GM12878 (cell line): ENCODE results near the gene HMCN1. TPM values are rescaled to one million over a fixed set of nuclear protein-coding genes. Genes with fewer than 3 reads are reported as not detected.

Experiments
- ATAC-seq: fragments of 200-7000 bp; cut with Tn5 transposase; 3 replicates; pipeline ENCODE4 v1.9.1; 2020; ENCODE audit warnings: mild to moderate bottlenecking, moderate library complexity
- BruUV-seq: library from RNA; stranded (reverse); fragments of 400-500 nt; replicated peaks from 2 replicates; lab custom pipeline; 2021; lab: Mats Ljungman, UMichigan
- CTCF ChIA-PET: fragments of 300-600 bp; sonication (Branson Sonifier 250); formaldehyde crosslinking; extraction: SDS; loops from one replicate; lab custom pipeline; 2021; ENCODE audit warnings: inconsistent platforms; lab: Yijun Ruan, JAX
- POLR2A ChIA-PET: fragments of 350-600 bp; formaldehyde crosslinking; extraction: SDS; loops from one replicate; lab custom pipeline; 2021; ENCODE audit warnings: inconsistent platforms; lab: Charles Lee
- RAD21 ChIA-PET: fragments of 300-600 bp; sonication (Branson Sonifier 250); formaldehyde crosslinking; loops from one replicate; lab custom pipeline; 2023; ENCODE audit warnings: antibody characterized with exemption; ENCODE audit not compliant: unreplicated experiment; lab: Charles Lee
- SMC1A ChIA-PET: fragments of 300-600 bp; sonication (Branson Sonifier 250); formaldehyde crosslinking; loops from one replicate; lab custom pipeline; 2023; ENCODE audit not compliant: unreplicated experiment, uncharacterized antibody; lab: Charles Lee
- DNase-seq: peaks from one replicate; pipeline ENCODE4 v3.0.0-alpha.2; 2011; ENCODE audit warnings: low read depth, low spot score
- FAIRE-seq: peaks from 3 replicates; lab custom pipeline; 2011; peaks lifted over from hg19 to GRCh38; lab: Jason Lieb, UNC
- H2AFZ ChIP-seq: 2 replicates; pipeline ENCODE4 v1.6.0; 2011; ENCODE audit warnings: low read depth, low read length, control low read depth; ENCODE audit not compliant: control insufficient read depth
- H3K27ac ChIP-seq: 2 replicates; pipeline ENCODE4 v1.5.1; 2011; ENCODE audit warnings: control low read depth; ENCODE audit not compliant: control insufficient read depth, insufficient read depth
- H3K27me3 ChIP-seq, 2 experiments: replicated peaks in 1 of 2; 2 replicates each; pipeline versions ENCODE4 v1.6.0 to v1.6.1; 2011; ENCODE audit warnings: low read length in 1 of 2; ENCODE audit not compliant: control insufficient read depth in 2 of 2, insufficient read depth in 2 of 2
- H3K36me3 ChIP-seq, 2 experiments: 2 replicates each; pipeline ENCODE4 v1.5.1; 2011; ENCODE audit warnings: low read length in 1 of 2; ENCODE audit not compliant: control insufficient read depth in 2 of 2, insufficient read depth in 2 of 2
- H3K4me1 ChIP-seq: 2 replicates; pipeline ENCODE4 v1.6.1; 2011; ENCODE audit warnings: mild to moderate bottlenecking, low read length, moderate library complexity, mixed read lengths; ENCODE audit not compliant: control insufficient read depth, insufficient read depth
- H3K4me2 ChIP-seq: 2 replicates; pipeline ENCODE4 v1.6.0; 2011; ENCODE audit warnings: control low read depth; ENCODE audit not compliant: control insufficient read depth, insufficient read depth
- H3K4me3 ChIP-seq: fragments of 200-600 bp; sonication (generic); 2 replicates; pipeline ENCODE4 v1.5.1; 2016
- H3K79me2 ChIP-seq: 2 replicates; pipeline ENCODE4 v1.6.0; 2011; ENCODE audit warnings: low read length; ENCODE audit not compliant: control insufficient read depth, insufficient read depth
- H3K9ac ChIP-seq: 2 replicates; pipeline ENCODE4 v1.8.0; 2011; ENCODE audit warnings: low read length, control low read depth, mixed read lengths; ENCODE audit not compliant: control insufficient read depth, insufficient read depth
- H3K9me3 ChIP-seq: replicated peaks from 3 replicates; pipeline ENCODE4 v1.5.1; 2011; ENCODE audit warnings: mild to moderate bottlenecking, low read length; ENCODE audit not compliant: control insufficient read depth, insufficient read depth
- H4K20me1 ChIP-seq: 2 replicates; pipeline ENCODE4 v1.6.0; 2011; ENCODE audit not compliant: control insufficient read depth, insufficient read depth
- ATF3 ChIP-seq: IDR thresholded peaks from 2 replicates; pipeline ENCODE4 v1.6.1; 2011; ENCODE audit warnings: low read depth, mild to moderate bottlenecking, low read length, moderate library complexity, borderline replicate concordance; ENCODE audit errors: extremely low read depth
- BRCA1 ChIP-seq: IDR thresholded peaks from 2 replicates; pipeline ENCODE4 v1.6.1; 2011; ENCODE audit warnings: low read depth, low read length, improper control_type of control experiment
- EGR1 ChIP-seq, 2 experiments: IDR thresholded peaks; 1 replicate in 1 of 2; 2 replicates in 1 of 2; pipeline ENCODE4 v1.6.1; 2011 to 2012; ENCODE audit warnings: low read depth in 2 of 2, low read length in 2 of 2, borderline replicate concordance in 1 of 2, mild to moderate bottlenecking in 1 of 2, moderate library complexity in 1 of 2
- FOXK2 ChIP-seq: fragments of 450-650 bp; IDR thresholded peaks from 2 replicates; pipeline ENCODE4 v1.6.1; 2017; ENCODE audit warnings: mild to moderate bottlenecking, moderate library complexity
- HDGF ChIP-seq: fragments of 450-650 bp; IDR thresholded peaks from 2 replicates; pipeline ENCODE4 v1.6.1; 2016; ENCODE audit warnings: antibody characterized with exemption
- IRF3 ChIP-seq: fragments of 450-650 bp; IDR thresholded peaks from 2 replicates; pipeline ENCODE4 v1.6.1; 2014; ENCODE audit warnings: mild to moderate bottlenecking
- LARP7 ChIP-seq: fragments of 450-650 bp; IDR thresholded peaks from 2 replicates; pipeline ENCODE4 v1.6.1; 2017; ENCODE audit warnings: mild to moderate bottlenecking
- MTA3 ChIP-seq: IDR thresholded peaks from 2 replicates; pipeline ENCODE4 v1.6.1; 2012; ENCODE audit warnings: low read length, inconsistent platforms, borderline replicate concordance
- NFYA ChIP-seq: IDR thresholded peaks from 2 replicates; pipeline ENCODE4 v1.6.1; 2011; ENCODE audit warnings: low read depth, mild to moderate bottlenecking, low read length, improper control_type of control experiment, borderline replicate concordance
- NR2C1 ChIP-seq: fragments of 450-650 bp; IDR thresholded peaks from 2 replicates; pipeline ENCODE4 v1.6.1; 2017; ENCODE audit warnings: antibody characterized with exemption, mild to moderate bottlenecking, moderate library complexity
- RFX5 ChIP-seq: IDR thresholded peaks from 2 replicates; pipeline ENCODE4 v1.6.1; 2011; ENCODE audit warnings: low read depth, low read length, improper control_type of control experiment
- SPI1 ChIP-seq: IDR thresholded peaks from 2 replicates; pipeline ENCODE4 v1.6.1; 2011; ENCODE audit warnings: low read depth, mild to moderate bottlenecking, low read length, moderate library complexity, borderline replicate concordance; ENCODE audit not compliant: insufficient read depth
- ZNF217 ChIP-seq: fragments of 450-650 bp; IDR thresholded peaks from 2 replicates; pipeline ENCODE4 v1.6.1; 2017; ENCODE audit warnings: antibody characterized with exemption, mild to moderate bottlenecking
- ZZZ3 ChIP-seq: IDR thresholded peaks from 2 replicates; pipeline ENCODE4 v1.6.1; 2011; ENCODE audit warnings: low read depth; ENCODE audit not compliant: control insufficient read depth, insufficient read length
- WGBS: methylation state at CpG from one replicate; pipeline ENCODE4 v1.1.6; 2016; ENCODE audit warnings: low lambda C conversion rate; ENCODE audit not compliant: insufficient replicate concordance, insufficient coverage; ENCODE audit errors: missing lambda C conversion rate; 5-methylcytosine and 5-hydroxymethylcytosine counted together
- in situ Hi-C: fragments of 300-500 bp; cut with MboI; formaldehyde crosslinking; loops from 9 replicates; pipeline ENCODE4 v1.14.3; 2018; ENCODE audit warnings: mixed read lengths
- intact Hi-C: fragments of 100-400 bp; cut with micrococcal nuclease; formaldehyde crosslinking; loops from one replicate; pipeline ENCODE4 v1.14.2; 2022; ENCODE audit not compliant: unreplicated experiment
- polyA plus RNA-seq, 11 experiments: library from polyadenylated mRNA; depleted of rRNA in 4 of 11; unstranded in 6 of 11; stranded (reverse) in 5 of 11; fragments of >200 nt; fragmentation: Nextera tagmentation in 4 of 11; fragmentation: Illumina TruSeq in 1 of 11; extraction: Ambion mirVana in 4 of 11; extraction: Trizol in 1 of 11; gene quantifications; 1 replicate in 1 of 11; 2 replicates in 10 of 11; pipeline versions ENCODE4 v1.2.1 to v1.2.3, GENCODE V29; 2011 to 2016; ENCODE audit warnings: inconsistent platforms in 2 of 11, missing spikeins in 2 of 11, low read depth in 1 of 11
- total RNA-seq, 4 experiments: library from RNA; depleted of rRNA in 3 of 4; stranded (reverse); fragments of >200 nt in 3 of 4; fragmentation: Illumina TruSeq in 1 of 4; extraction: Trizol in 1 of 4; gene quantifications; 2 replicates each; pipeline versions ENCODE4 v1.2.1 to v1.2.3, GENCODE V29; 2013 to 2021
- TF ChIP-seq, protein P1 (sequence below): IDR thresholded peaks from 2 replicates; pipeline ENCODE4 v1.6.1; 2011; ENCODE audit warnings: borderline replicate concordance, low read depth, mild to moderate bottlenecking, moderate library complexity, mixed read lengths, low read length; ENCODE audit not compliant: insufficient read depth; ENCODE audit errors: extremely low read length
- TF ChIP-seq, protein P2 (sequence below): fragments of 450-650 bp; IDR thresholded peaks from 2 replicates; pipeline ENCODE4 v1.6.1; 2016; ENCODE audit warnings: mild to moderate bottlenecking

HMCN1 gene
- total and polyA plus RNA-seq, 10 of the 15 experiments (the other 5 are each of a cell fraction or from before 2014, with no cell fraction given), result under 0.01 to 0.07 TPM; not detected in 8

GRCh38 chr1:186202776-186203175 lies 468.6 kb downstream of the HMCN1 start (continued):
- TF ChIP-seq EGR1 (IDR thresholded peaks at IDR 0.05; ENCODE audit: borderline replicate concordance in 1 of 2, low read depth in 2 of 2, low read length in 2 of 2), result no peak
- TF ChIP-seq SPI1, result no peak
- TF ChIP-seq MTA3, result no peak
- no peak for TF ChIP-seq LARP7
- TF ChIP-seq IRF3, result no peak
- TF ChIP-seq ATF3, result no peak
- TF ChIP-seq FOXK2, result no peak
- TF ChIP-seq BRCA1, result no peak

DNA sequence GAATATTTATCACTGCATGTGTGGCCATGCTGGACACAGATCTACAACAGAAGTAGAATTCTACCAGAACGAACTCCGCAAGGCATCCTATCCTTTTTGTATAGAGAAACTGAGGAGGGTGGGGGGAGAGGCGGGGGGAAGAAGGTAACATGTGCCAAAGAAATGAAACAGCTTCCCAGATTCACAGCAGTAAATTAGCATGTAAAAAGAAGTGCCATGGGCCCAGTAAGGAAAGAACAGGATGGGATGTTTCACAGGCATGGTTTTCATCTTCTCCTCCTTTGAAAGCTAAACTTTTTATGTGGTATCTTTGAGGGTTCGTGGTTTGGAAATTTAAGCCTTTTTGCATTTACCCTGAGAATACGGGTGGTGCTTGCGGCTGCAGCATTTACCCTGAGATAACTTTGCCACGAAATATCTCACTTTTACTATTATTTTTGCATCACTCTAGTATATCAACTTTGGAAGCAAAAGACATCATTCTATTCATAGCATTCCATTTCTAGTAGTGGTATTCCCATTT lies 471.9 kb downstream of the HMCN1 start:
- Histone ChIP-seq H3K4me3 (no peak overlapping the region), H2AFZ (no peak overlapping the region), H3K79me2 (no peaks in the 10 kb centered on the region), H3K9me3 (no peaks in the 10 kb centered on the region), H3K27ac (no peak overlapping the region), H3K36me3 (no peaks in the 10 kb centered on the region), H4K20me1 (no peaks in the 10 kb centered on the region), H3K4me2 (no peak overlapping the region), H3K27me3 (no peaks in the 10 kb centered on the region), H3K9ac (no peak overlapping the region), H3K4me1 (no peaks in the 10 kb centered on the region)
- ChIA-PET RAD21 (interaction anchor here (1.2 kb wide), 1 partner anchor 50 kb away, joined by 4 read pairs; no protein-coding TSS in a partner anchor), SMC1A (interaction anchor here (1.7 kb wide), 1 partner anchor 50 kb away, joined by 5 read pairs; no protein-coding TSS in a partner anchor), CTCF (interaction anchor here (1.0 kb wide), 1 partner anchor 51 kb away, joined by 3 read pairs; no protein-coding TSS in a partner anchor), POLR2A (interaction anchor here (0.5 kb wide), 1 partner anchor 102 kb away, joined by 3 read pairs; no protein-coding TSS in a partner anchor)
- ATAC-seq (no peak), DNase-seq (no peak), FAIRE-seq (no peak)
- intact Hi-C loops (no loop called here), in situ Hi-C loops (no loop called here)
- BruUV-seq, result no TSS peak
- WGBS, result 22% methylated on average over 7 of the region's 7 CpGs
- no peak for TF ChIP-seq LARP7
- no peak for TF ChIP-seq HDGF
- no peak for TF ChIP-seq ZNF217
- TF ChIP-seq NR2C1, result no peak
- TF ChIP-seq, protein P1, sequence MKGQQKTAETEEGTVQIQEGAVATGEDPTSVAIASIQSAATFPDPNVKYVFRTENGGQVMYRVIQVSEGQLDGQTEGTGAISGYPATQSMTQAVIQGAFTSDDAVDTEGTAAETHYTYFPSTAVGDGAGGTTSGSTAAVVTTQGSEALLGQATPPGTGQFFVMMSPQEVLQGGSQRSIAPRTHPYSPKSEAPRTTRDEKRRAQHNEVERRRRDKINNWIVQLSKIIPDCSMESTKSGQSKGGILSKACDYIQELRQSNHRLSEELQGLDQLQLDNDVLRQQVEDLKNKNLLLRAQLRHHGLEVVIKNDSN, result no peak
- no peak for TF ChIP-seq ZZZ3
- no peak for TF ChIP-seq NFYA
- TF ChIP-seq RFX5, result no peak
- TF ChIP-seq, protein P2, sequence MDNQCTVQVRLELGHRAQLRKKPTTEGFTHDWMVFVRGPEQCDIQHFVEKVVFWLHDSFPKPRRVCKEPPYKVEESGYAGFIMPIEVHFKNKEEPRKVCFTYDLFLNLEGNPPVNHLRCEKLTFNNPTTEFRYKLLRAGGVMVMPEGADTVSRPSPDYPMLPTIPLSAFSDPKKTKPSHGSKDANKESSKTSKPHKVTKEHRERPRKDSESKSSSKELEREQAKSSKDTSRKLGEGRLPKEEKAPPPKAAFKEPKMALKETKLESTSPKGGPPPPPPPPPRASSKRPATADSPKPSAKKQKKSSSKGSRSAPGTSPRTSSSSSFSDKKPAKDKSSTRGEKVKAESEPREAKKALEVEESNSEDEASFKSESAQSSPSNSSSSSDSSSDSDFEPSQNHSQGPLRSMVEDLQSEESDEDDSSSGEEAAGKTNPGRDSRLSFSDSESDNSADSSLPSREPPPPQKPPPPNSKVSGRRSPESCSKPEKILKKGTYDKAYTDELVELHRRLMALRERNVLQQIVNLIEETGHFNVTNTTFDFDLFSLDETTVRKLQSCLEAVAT, result no peak
